NOMO-1 treated with DMSO at 0.1 percent for 48 hours (cell line): Measurements from ENCODE around the gene ITPK1.

Experiments
- DNase-seq: peaks from one replicate; lab custom pipeline; 2025; ENCODE audit not compliant: unreplicated experiment; lab: John Stamatoyannopoulos, UW

ITPK1 gene

GRCh38 chr14:92956961-92957360 lies 158.8 kb downstream of the ITPK1 start:
- no peak for DNase-seq

DNA sequence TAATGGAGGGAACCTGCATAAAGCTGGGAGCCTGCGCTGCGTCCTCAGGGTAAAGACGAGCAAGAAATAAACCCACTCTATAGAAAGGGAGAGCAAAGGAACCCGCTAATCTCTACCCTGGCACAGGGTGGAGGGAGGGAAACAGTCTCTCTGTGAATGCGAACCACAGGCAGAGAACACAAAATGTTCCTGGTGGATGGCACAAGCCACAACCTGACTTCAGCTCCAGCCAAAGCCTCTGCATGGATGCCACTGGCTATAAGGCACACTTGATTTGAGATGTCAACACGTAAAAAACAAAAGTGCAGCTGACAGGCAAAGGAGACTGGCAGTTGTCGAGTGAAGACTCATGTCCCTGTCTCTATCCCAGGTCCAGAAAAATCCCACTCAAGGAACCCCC lies 160.3 kb downstream of the ITPK1 start:
- no peak for DNase-seq

- no peak for DNase-seq
These were observed 160.8 kb downstream of the ITPK1 start for GRCh38 chr14:92954933-92955332.

DNA sequence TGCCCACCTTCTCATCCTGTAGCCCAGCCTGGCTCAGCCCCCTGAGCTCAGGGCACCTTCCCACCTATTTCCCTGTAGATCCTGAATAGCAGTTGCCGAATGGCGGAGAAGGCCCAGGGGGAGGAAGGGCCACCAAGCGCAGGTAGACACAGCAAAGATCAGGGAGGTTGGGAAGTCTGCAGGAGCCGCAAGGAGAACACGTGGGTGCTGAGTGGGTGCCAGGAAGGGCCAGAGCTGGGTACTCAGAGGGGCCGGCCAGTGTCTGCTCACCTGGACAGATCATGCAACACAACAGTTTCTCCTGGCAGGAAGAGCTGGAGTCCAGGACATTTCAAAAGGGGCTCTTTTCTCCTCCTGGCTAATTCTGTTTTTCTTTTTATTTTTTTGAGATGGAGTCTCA lies 162.2 kb downstream of the ITPK1 start:
- DNase-seq = no peak

- no peak for DNase-seq
These were observed 163.0 kb downstream of the ITPK1 start for GRCh38 chr14:92952481-92953298.

DNA sequence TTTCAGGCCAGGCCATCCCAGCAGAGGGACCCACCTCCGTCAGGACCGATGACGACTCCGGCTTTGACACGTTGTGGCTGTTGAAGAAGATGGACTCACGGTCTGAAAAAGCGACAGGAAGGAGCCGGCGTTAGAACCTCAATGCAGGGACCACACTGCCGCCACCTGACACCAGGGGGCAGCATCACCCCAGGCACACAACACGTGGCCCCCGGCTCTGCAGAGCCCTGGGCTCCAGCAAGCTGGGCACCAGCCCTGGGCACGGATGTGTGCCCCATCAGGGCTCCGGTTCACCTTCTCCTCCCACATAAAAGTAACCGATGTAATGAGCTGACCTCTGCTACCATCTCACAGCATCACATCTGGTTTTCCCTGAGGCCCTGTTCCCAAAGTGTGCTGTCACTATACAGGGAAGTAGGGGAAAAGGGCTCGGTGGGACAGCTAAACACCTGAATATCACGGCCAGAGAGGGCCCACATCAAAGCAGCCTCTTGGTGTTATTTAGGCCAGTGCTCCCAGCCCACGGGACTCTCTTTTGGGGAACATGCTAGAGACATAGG lies 163.7 kb downstream of the ITPK1 start:
- DNase-seq = peak; percentile 43

GRCh38 chr14:92951261-92951660 lies 164.5 kb downstream of the ITPK1 start:
- no peak for DNase-seq

- DNase-seq = no peak
These were observed 165.0 kb downstream of the ITPK1 start for GRCh38 chr14:92950773-92951172.

DNA sequence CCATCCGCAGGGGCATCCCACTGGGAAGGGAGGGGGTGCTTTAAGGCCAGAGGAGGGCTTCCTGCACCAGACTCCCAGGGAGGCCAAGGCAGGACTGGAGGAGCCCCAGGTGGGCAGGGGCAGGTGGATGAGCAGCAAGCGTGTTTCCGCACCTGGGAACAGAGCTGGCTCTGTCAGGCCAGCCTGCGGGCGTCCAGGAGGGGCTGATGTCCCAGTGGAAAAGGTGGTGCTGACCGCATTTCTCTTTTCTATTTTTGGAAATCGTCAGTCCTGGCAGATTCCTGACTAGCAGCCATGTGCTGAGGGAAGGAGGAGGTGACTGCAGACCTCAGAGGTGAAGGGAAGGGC lies 165.6 kb downstream of the ITPK1 start:
- DNase-seq = no peak

DNA sequence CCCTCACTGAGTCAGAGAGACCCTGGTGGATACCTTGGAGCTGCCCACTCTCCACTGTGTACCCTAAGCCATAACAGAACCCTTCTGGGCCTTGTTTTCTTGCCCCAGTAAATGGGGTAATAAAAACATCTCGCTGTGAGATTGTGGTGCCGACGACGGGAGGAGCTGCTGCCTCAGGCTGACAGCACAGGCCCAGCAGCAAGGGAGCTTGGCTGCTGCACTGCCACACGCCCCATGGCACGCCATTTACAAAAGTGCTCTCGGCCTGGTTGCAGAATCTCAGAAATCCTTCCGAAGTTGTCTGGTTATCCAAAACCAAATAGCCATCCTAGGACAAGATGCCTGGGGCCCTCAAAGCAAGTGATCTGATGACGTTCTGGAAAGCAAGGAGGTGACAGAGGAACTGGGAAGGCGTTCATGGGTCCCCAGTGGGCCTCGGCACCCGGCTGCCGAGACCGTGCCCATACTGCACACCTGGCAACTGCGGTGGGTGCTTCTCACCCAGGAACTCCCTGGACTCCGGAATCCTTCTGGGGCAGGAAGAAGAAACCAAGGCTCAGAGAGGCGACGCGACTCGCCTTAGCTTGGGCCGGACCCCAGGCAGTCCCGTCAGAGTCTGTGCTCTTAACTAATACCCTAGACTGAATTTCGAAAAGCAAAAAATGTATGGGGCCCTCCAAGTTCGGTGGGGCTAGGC lies 166.1 kb downstream of the ITPK1 start:
- DNase-seq = no peak

DNA sequence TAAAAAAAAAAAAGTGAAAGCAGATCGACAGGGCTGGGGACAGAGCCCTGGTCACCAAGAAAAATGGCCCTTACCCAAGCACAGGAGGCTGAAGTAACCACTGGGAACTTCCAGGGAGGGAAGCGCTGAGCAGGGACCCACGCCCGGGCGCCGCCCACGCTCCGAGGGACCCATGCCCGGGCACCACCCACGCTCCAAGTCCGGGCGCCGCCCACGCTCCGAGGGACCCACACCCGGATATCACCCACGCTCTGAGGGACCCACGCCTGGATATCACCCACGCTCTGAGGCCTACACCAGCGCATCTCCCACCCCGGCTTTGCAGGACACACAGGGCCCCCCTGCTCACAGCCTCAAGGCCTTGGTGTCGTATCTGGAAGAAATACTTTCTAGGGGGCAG lies 167.1 kb downstream of the ITPK1 start:
- no peak for DNase-seq

DNA sequence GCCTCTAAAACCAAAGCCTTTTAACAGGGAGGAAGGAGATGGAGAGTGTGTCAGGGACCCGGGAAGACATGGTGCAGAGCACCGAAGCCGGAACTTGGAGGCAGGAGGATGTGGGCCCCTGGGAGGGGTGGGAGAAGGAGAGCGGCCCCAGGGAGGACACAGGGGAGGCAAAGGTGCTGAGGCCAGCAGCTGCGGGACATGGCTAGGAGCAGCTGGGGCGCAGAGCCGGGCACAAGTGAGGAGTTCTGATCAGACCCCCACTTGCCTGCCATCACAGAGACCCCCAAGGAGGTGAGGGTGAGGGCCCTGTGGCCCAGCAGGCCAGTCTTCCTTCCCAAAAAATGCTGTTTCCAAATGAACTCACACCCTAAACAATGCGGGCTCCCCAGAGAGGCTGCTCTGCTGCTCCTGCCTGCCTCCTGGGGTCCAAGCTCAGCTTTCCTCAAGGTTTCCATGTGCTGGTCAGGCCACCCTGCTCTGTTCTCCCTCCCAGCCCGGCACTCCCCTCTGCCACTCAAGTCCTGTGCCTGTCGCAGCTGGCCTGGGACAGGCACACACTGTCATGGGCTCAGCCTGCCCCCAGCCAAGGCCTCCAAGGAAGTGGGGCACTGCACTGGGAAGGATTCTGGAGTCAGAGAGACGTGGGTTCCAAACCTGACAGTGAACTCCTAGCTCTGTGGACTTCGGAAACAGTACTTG lies 168.7 kb downstream of the ITPK1 start:
- no peak for DNase-seq

- DNase-seq = no peak
These were observed 169.5 kb downstream of the ITPK1 start for GRCh38 chr14:92945959-92946846.

DNA sequence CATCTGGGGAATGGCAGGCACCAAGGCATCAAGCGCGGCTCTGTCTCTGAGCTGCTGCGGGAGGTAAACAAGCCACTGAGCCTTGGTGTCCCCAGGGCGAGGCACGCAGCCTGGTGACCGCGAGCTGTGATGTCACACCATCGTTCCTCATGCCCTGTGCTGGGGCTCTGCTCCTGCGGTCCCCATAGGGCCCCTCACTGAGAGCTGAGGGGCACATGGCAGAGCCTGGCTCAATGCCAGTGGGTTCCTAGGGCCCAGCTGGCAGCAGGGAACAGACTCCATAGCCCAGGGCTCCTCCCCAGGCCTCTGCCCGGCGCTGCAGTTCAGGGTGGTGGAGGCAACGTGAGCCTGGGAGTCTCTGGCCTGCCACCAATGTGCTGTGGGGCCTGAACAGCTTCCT lies 170.2 kb downstream of the ITPK1 start:
- no peak for DNase-seq

DNA sequence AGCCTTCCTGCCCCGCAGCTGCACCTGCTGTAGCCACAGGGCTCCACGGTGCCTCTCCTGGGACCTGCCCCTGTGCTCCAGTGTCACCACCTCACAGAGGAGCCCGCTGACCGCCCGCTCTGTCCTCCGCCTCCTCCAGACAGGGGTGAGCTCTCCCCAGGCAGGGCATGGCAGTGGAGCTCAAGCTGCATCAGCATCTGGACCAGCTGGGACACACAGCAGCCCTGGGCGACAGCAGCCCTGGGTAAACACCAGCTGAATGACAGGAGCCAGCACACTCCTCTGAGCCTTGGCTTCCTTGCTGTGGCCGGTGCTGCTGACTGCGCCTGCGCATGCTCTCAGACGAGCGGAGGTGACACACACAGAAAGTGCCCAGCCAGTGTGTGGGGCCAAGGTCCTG lies 170.7 kb downstream of the ITPK1 start:
- no peak for DNase-seq

DNA sequence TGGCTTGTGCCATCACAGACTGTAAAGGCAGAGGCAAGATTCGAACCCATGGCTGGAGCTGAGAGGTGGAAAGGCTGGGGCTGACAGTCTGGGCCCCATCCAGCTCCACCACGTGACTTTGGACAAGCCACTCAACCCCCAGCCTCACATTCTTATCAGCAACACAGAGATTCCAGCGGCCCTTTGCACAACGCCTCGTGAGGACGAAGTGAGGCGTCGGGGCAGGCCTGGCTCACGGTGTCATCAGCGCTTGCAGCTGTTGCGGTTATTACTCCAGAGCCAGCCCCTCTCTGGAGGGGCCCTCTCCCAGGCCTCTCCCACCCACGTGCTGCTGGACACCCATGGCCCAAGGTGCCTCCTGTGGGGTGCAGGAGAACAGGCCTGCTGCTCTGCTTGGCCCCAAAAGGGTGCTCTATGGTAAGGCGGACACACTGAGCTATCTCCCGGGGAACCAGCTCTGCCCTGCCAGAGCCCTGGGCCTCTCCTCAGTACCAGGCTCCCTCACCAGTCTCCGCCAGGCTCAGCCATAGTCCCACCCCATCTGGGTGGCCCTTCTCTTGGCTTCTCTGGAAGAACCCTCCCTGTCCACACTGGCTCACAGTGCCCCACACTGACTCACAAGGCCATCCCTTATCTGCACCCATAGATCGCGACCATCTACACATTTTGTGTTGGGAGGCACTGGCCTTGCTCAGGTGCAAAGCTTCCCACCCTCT lies 171.7 kb downstream of the ITPK1 start:
- no peak for DNase-seq

DNA sequence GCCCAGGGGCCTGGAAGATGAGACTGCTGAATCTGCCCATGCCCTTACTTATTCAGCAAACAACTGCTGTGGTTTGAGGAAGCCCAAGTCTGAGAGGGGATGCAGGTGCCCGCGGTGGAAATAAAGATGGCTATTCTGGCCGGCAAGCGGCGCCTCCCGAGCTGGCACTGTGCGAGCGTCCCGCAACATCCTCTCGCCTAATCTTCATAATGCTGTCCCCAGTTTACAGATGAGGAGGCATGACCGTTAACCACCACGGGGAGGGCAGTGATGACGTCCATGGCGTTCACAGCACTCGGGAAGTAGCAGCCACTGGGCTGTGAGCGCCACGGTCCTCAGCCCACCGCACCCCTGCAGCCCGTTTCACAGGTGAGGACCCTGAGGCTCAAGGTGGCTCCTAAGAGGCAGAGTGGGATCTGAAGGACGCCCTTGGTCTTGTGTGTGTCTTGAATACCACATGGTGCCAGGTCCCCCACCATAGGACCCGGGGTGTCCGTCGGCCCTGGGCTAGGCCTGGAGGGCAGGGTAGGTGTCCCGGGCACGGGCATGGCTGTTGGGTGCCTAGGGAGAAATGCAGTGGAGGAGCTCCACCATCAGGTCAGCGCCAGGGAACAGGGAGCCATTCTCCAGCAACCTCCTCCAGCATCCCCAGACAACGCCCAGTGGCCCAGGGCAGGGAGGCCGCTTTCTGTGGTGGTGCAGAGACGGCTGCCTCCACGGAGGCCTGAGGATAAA lies 172.6 kb downstream of the ITPK1 start:
- no peak for DNase-seq

- no peak for DNase-seq
These were observed 173.1 kb downstream of the ITPK1 start for GRCh38 chr14:92942576-92942975.

DNA sequence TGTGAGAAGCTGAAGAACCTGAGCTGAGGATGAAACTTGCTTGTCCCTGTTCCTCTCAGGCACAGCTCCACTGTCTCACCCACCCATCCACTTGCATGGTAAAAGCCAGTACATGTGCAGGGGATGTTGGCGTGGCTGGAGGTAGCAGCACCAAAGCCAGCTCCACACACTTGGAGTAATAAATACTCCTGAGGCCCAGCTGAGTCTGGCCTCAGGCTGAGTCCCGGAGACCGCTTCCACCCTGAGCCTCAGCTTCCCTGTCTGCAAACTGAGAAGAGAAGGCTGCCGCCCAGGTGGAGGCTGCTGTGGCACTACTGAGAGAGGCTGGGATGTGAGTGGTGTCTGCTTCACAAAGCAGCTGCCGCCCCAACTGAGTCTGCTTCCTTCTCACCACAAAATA lies 173.6 kb downstream of the ITPK1 start:
- no peak for DNase-seq
